ENCODE results near the gene TENM4.
"Not testable (repeated sequence)": the region's sequence is repeated elsewhere in the genome, so short reads cannot be mapped to it uniquely, and the experiment has no call there.

The TENM4 gene

DNA sequence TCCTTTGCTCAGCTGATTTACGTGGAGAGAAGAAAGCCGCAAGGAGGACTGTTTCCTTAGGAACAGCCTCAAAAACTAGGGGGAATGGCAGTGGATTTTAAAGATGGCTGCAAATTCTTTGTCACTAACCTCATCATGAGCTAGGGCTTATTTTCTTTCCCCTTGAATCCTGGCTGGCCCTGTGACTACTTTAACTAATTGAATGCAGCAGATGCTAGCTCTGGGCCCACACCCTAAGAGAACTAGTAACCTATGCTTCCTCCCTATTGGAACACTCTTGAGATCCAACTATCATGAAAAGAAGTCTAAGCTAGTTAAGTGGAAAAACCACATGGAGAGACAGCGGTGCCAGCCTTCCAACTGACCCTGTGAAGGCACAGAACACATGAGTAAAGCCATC lies 444.8 kb downstream of the TENM4 start:
- no peak for DNase-seq

DNA sequence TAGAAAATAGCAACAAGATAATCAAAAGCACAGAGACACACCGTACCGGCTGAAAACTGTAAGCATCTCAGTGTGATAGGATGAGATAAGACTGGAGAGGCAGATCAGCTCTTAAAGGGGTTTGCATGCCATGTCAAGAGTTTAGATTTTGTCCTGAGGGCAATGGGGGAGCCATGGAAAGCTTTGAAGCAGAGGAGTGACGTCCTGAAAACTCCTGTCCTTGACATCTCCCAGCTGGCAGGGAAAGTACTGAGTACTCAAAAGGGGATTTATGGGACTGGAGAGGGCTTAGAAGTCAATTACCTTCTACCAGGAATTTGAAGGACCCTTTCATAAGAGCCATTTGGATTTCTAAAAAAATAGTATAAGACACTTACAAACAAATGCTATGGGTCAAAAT lies 445.7 kb downstream of the TENM4 start:
- DNase-seq = no peak

DNA sequence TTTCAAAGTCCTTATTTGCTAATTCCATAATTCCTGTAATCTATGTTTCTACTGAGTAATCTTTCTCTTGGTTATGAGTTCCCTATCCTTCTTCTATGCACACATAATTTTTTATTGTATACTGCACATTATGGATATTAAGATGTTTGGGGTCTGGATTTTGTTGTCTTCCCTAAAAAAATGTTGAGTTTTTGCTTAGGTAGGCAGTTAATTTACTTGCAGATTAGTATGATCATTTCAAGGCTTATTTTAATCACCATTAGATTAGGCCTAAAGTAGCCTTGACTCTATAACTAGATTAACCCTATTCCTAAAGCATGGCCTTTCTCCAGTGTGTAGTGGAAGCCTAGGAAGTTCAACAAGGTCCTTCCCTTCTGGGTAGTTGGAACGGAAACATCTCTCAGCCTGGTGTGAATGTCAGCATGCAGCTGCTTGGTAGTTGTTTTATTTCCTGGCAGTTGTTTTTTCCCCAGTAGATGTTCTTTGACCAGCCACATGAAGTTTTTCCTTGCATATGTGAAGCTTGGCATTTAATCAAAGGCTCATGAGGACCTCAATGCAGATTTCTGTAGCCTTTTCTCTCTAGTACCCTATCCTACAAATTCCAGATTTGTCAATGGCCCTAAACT lies 446.9 kb downstream of the TENM4 start:
- DNase-seq = no peak

DNA sequence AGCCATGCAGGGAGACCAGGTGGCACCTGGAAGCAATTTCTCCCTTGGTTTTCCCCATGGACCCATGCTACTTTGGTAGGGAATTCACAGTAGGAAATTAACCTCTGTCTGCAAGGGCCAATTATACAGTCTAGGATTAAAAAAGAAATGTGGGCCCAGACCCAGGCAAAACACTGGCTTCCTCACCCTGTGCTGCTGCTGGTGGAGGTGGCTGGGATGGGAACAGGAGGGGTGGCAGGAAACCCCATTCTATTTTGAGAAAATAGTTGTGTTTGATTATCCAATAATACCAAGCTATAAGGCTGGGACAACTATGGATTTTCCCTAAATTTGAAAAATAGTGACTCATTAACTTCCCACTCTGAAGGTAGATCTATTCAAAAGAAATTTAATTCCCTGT lies 449.1 kb downstream of the TENM4 start:
- no peak for DNase-seq

DNA sequence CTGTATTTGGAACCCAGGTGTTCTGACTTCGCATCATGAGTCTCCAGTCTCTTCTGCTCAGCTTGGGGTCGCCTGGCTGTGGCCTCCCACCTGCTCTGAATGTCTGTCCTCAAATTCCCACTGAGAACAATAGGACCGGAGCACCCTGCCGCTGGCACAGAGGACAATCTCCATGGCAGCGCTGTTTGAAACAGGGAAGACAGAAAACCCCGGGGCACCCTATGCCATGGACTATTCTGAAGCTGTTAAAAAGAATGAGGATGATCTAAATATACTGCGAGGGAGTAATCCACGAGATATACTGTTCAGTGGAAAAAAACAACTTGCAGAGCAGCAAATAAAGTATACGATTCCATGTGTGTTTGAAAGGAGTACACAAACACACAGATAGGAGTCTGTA lies 450.6 kb downstream of the TENM4 start:
- DNase-seq = no peak

DNA sequence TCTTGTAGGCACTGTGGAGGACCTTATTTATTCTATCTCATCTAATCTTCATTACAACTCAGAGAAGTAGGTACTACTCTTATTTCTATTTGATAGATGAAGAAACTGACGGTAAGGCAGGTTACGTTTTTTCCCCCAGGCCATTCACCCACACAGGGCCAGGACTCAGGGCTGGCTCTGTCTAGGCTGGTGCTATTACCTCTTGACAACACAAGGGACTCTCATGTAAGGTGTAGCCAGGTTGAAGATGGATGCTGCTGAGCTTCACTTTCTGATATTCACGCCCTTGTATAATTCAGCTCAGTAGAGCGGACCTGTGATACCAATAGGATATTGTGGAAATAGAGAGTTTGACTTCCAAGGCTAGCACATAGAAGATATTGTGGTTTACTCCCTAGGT lies 453.1 kb downstream of the TENM4 start:
- no peak for DNase-seq

DNA sequence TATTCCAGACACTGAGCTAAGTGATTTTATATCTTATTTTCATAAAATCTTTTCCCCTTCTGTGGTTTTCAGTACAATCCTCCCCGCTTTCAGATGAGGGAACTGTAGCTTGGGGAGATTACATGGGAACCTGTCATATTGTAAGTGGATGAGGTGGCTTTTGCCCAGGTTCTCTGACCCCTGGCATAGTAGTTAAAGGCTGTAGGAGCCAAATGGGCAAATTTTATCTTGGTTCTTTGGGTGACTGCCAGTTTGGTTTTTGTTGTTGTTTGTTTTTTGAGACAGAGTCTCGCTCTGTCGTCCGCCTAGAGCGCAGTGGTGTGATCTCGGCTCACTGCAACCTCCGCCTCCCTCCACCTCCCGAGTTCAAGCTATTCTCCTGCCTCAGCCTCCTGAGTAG lies 454.5 kb downstream of the TENM4 start:
- DNase-seq = no peak

DNA sequence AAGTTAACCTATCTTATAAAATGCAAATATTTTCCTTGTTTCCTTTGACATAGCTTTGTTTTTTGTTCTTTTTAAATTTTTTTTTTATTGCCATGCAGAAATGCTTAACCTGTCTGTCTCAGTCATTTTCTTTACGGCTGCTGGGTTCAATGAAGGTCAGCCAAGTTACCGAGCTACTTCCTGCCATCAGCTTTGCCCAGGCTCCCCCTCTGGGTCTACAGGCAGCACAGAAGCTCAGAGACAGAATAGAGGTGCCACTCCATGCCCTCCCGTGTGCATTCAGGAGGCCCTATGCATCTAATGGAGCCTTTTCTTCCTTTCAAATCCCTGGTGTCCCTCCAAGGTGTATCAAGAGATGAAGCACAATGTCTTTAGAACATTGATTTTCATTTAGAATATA lies 455.2 kb downstream of the TENM4 start:
- DNase-seq = no peak

DNA sequence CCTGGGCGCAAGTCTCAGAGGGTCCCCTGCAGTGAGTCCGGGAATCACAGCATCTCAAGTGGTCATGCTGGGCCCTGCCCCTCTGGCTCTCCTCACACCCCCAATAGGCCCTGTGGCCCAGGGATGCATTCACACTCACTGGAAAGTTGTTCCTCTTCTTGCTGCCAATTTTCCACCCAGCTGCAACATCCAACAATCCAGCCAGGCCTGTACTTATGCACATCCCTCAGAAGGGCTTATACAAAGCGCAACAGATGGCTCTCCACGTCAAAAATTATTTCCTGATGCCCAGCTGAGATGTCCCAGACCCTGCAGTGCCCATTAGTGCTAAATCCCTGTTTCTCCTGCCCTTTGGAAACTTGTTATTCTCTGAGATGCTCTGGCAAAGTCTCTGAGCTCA lies 458.4 kb downstream of the TENM4 start:
- DNase-seq = no peak

DNA sequence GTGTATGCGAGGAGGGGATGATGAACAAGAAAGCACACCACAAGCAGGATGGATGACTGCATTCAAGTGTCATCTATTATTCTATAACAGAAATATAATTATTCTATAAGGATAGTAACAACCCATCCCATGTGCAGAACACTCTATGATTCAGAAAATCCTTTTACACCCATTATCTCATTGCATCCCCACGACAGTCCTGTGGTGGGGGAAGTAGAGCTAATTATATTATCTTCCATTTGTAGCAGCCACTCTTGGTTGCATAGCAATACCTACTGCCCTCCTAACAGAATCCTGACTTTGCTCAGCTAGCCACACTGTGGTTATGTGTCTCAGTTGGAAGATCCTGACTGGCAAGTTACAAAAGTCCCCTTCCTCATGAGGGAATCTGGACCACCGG lies 459.7 kb downstream of the TENM4 start:
- DNase-seq = no peak

DNA sequence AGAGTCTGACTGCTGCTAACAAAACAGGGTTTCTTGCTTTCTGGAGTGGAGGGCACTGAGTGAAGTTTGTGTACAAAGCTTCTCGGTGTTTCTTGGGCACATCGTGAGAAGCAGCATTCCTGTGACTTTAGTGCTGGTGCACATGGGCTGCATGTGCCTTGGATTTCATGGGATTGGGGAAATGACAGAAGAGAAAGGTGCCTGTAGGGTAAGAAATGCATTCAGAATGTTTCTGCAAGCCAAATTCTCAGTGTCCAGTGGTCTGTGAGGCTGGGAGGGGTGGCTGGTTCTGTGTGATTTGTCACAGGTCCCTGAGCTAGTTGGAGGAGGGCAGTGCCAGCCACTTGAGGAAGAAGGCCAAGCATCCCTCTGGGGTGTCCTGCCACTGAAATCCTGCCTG lies 462.0 kb downstream of the TENM4 start:
- DNase-seq = no peak

DNA sequence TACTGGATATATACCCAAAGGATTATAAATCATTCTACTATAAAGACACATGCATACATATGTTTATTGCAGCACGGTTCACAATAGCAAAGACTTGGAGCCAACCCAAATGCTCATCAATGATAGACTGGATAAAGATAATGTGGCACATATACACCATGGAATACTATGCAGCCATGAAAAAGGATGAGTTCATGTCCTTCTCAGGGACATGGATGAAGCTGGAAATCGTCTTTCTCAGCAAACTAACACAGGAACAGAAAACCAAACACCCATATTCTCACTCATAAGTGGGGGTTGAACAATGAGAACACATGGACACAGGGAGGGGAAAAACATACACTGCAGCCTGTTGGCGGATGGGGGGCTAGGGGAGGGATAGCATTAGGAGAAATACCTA lies 463.0 kb downstream of the TENM4 start:
- DNase-seq = not testable (repeated sequence)

DNA sequence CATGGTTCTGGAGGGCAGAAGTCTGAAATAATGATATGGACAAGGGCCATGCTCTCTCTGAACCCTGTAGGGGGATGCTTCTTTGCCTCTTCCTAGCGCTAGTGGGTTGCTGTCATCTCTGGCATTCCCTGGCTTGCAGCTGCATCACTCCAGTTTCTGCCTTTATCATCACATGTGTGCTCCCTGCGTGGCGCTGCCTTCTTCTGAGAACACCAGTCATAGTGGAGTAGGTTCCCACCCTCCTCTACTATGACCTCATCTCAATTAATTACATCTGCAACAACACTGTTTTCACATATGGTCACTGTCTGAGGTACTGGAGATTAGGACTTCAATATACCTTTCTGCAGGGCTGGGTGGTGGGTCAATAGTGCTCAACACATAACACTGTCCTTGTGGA lies 463.8 kb downstream of the TENM4 start:
- DNase-seq = peak; percentile 16

DNA sequence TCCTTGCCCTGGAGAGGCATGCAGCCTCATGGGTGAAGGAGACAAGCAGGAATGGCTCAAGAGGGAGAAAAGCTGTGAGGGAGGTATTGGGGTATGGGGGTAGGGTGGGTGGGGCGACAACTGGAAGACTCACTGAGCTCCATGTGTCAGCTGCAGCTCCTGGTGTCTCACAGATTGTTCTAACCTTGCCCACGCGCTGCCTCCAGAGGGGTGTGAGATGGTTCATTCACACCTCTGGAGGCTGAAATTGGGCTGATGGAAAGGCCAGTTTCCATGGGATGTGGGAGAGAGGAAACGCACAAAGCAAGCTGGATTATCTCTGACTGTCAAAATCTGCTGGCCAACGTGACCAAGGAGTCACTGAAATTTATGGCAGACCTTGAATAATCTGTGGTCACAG lies 465.7 kb downstream of the TENM4 start:
- no peak for DNase-seq

DNA sequence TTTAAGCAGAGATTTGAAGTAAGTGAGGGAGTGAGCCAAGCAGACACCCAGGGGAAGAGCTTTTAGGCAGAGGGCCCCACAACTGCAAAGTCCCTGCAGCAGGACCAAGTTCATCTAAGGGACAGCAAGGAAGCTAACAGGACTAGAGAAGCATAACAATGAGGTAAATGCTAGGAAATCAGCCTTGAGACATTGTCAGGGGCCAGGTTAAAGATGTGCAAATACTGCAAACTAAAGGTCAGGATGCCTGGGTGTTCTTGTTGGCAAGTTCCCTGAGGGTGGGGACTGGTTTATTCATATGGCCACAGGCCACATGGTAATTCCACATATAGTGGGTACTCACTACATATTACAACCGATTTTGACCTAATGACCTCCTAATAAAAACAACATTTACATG lies 467.0 kb downstream of the TENM4 start:
- DNase-seq = no peak

DNA sequence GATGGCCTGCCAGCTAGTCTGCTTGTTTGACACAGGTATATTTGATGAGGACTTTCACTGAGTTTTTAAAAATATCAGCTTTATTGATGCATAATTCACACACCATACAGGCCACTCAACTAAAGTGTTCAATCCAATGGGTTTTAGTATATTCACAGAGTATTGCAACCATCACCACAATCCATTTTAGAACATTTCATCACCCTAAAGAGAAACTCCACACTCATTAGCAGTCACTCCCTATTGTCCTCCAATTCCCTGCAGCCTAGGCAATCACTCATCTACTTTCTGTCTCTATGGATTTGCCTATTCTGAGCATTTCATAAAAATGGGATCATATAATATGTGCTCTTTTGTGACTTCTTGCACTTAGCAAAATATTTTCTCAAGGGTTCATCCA lies 468.2 kb downstream of the TENM4 start:
- no peak for DNase-seq

DNA sequence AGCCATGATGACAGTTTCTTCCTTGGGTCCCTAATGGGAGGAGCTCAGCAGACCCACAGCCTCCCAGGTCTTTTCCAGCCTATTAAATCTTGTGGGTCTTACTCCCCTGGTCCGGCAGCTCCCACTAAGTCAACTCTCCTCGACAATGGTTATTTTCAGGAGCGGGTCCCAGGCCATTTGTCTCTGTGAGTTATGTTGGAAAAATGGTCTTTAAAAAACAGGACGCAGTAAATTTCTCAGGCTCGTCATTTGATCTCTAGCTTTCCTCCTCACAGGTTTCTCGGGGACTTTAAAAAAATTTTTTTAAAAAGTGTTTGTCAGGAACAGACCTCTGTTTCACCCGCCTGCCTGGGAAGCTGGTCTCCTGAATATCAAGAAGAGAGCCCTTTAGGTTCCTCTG lies 468.7 kb downstream of the TENM4 start:
- DNase-seq = no peak

DNA sequence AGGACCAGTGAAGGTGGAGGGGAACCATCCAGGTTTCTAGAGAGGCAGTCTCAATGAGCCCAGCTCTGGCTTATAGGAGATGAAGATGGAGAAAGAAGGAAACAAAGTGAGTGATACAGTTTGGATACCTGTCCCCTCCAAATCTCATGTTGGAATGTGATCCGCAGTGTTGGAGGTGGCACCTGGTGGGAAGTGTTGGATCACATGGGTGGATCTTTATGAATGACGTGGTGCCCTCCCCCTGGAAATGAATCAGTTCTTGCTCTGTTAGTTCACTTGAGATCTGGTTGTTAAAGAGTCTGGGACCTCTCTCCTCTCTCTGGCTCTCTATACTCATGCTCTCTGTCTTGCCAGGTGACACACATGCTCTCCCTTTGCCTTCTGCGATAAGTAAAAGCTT lies 473.0 kb downstream of the TENM4 start:
- no peak for DNase-seq

DNA sequence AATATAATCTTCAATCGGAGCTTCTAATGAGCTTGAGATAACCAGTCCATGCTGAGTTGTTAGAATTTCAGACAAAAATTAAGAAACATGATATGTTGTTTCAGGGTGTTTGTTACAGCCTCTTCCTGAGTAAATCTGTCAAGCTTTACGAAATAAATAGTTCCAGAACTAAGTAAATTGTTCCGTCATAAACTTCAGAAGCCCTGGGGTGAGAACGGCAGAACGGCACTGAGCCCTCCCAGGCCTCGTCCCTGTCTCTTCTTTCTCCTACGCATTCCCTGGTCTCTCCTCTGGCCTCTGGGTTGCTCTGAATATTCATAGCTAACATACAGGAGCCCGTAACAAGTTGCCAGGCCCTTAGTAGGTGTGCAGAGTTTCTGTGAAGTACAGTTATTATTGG lies 475.4 kb downstream of the TENM4 start:
- DNase-seq = no peak

DNA sequence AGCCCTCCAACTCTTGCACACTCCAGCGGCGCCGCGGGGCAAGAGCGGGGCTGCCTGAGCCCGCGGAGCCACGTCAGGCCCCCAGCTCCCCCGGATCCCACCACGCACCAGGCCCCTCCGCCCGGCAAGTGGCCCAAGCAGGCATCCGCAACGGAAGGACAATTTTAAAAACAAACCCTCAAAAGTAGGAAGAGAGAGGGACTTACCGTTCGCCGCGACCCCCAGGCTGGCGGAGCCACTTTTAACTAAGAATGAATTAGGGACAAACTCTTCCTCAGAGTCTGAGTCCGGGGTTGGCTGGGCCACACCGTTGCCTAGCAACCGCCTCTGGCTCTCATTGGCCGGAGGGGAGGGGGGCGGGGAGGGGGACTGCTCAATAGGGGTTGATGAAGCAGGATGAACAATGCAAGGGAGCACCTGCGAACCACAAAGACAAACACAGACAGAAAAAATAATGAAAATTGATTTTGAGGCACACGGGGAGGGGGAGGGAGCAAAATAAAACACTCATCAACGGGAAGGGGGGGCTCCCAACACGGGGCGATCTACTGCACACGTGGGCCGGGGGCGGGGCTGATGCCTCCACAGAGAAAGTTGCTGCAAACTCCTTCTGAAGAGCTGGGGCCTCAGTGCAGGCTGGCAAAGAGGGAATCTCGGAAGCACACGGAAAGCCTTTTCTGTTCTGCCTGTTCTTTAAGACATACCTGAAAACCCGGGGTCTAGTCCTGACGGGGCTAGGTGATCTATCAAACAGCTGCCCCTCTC lies 478.7 kb downstream of the TENM4 start:
- peak; percentile 51 for DNase-seq

DNA sequence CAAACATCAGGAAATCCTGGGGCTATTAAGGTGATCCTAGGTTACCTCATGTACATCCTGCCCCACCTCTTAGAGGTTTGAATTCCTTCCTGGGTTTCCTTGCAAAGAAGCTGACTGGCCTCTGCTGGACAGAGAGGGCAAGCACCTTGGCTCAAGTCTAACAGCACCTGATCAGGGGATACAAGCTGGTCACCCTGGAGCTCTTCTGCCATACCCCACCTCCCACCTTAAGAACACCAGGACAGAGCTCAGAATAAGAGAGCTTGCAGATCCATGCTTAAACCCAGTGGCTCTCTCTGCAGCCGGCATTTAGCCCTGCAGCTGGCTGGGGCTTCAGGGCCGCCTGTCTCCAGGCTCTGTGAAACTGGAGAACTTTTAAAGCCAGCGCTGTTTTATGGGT lies 479.6 kb downstream of the TENM4 start:
- DNase-seq = peak; percentile 9

DNA sequence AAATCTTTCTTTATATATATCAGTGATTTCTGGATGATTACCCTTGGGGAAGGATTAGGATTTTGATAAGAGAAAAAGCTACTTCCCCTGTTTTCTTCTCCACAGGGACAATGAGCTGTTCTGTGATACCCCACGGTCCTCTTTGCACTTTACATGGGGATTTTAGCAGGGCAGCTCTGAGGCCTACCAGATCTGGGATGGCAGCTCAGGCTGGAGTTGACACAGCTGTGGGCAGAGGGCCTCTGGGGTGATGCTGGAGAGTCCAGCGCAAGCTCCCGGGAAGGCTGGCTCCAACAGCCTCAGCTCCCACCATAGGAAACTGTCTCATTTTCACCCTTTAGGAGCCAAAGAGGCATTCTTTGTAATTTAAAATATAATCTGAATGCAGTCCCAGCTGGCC lies 482.4 kb downstream of the TENM4 start:
- no peak for DNase-seq

DNA sequence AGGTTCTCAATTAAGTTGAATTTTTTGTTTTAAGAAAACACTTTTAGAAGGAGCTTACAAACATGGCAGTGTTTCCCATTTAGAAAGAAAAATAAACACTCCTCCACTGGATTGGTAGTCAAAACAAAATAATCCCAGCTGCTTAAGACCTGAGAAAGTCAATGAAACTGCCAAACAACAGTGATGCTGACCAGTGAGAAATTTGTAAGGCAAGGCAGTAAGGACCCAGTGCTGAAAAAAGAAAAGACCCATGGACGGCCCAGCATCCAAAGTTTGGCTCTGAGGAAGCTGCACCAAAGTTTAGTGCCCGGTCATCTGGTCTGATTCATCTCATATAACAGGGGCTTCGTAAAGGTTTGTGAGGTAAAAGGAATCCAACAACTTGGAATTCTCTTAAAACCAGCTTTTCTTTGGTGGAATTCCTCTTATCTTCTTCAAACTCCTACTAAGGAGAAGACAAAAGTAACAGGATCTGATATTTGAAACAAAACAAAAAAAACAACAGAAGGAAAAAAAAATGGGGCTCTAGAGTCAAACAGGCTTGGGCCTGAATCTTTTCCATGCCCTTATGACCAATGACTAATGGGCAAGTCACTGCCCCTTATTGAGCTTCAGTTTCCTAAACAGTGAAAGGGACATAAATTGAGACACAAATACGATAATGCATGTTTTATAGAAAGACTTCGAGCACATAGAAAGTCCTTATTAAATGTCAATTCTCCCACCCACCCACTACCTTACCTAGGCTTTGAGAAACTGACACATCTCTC lies 483.2 kb downstream of the TENM4 start:
- no peak for DNase-seq

DNA sequence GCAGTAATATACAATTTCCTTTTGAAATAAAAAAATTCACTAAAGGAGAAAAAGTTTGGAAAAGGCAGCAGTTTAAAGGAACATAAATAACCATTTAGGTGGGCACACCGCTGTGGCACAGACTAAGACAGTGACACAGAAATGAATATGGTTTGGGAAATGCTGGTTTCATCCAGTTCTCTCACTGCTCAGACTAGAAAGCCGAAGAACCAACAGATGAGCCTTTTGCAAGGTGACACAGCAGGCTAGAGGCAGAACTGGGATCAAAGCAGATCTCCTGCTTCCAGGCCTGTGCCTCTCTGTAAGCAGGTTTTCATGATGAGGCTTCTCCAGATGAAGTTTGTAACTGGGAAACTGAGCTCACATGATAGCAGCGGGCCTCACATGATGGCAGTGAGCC lies 486.1 kb downstream of the TENM4 start:
- DNase-seq = no peak

Measured in fibroblast of skin of right biceps (primary cell).